Smooth muscle cell (in vitro differentiated cells): ENCODE measurements around the gene ZDHHC9. TPM values are rescaled to one million over a fixed set of nuclear protein-coding genes. Genes with fewer than 3 reads are reported as not detected.

Experiments used
- DNase-seq: peaks from one replicate; lab custom pipeline; 2025; ENCODE audit not compliant: unreplicated experiment; lab: John Stamatoyannopoulos, UW
- H2AFZ ChIP-seq: fragments of 200-600 bp; sonication (generic); 2 replicates; pipeline ENCODE4 v1.6.0; 2016; ENCODE audit warnings: antibody characterized with exemption, low read depth, mild to moderate bottlenecking
- H3F3A ChIP-seq: fragments of 200-600 bp; sonication (generic); 2 replicates; pipeline ENCODE4 v1.6.0; 2017; ENCODE audit warnings: antibody characterized with exemption, low read depth
- H3K27ac ChIP-seq: fragments of 200-600 bp; sonication (generic); 2 replicates; pipeline ENCODE4 v1.5.1; 2016; ENCODE audit warnings: low read depth, mild to moderate bottlenecking
- H3K27me3 ChIP-seq: fragments of 200-600 bp; sonication (generic); 2 replicates; pipeline ENCODE4 v1.6.1; 2016; ENCODE audit warnings: low read depth, mild to moderate bottlenecking
- H3K36me3 ChIP-seq: fragments of 200-600 bp; sonication (generic); 2 replicates; pipeline ENCODE4 v1.5.1; 2016; ENCODE audit warnings: low read depth
- H3K4me1 ChIP-seq: fragments of 200-600 bp; sonication (generic); 2 replicates; pipeline ENCODE4 v1.5.1; 2016; ENCODE audit warnings: low read depth
- H3K4me2 ChIP-seq: fragments of 200-600 bp; sonication (generic); 2 replicates; pipeline ENCODE4 v1.6.0; 2016; ENCODE audit warnings: mild to moderate bottlenecking
- H3K4me3 ChIP-seq: fragments of 200-600 bp; sonication (generic); 2 replicates; pipeline ENCODE4 v1.5.1; 2016; ENCODE audit warnings: mild to moderate bottlenecking
- H3K79me2 ChIP-seq: fragments of 200-600 bp; sonication (generic); 2 replicates; pipeline ENCODE4 v1.6.0; 2016; ENCODE audit warnings: low read depth, mild to moderate bottlenecking
- H3K9ac ChIP-seq: fragments of 200-600 bp; sonication (generic); 2 replicates; pipeline ENCODE4 v1.6.0; 2016; ENCODE audit warnings: low read depth
- H3K9me3 ChIP-seq: fragments of 200-600 bp; sonication (generic); replicated peaks from 2 replicates; pipeline ENCODE4 v1.5.1; 2016; ENCODE audit warnings: low read depth
- H4K20me1 ChIP-seq: fragments of 200-600 bp; sonication (generic); 2 replicates; pipeline ENCODE4 v1.6.0; 2016; ENCODE audit warnings: low read depth
- CTCF ChIP-seq: fragments of 200-600 bp; sonication (generic); IDR thresholded peaks from 2 replicates; pipeline ENCODE4 v1.5.1; 2017; ENCODE audit warnings: borderline replicate concordance, mild to moderate bottlenecking, antibody characterized with exemption; ENCODE audit not compliant: insufficient read depth, poor library complexity, severe bottlenecking
- WGBS: methylation state at CpG from one replicate; pipeline ENCODE4 v1.1.7; 2016; ENCODE audit warnings: low lambda C conversion rate; 5-methylcytosine and 5-hydroxymethylcytosine counted together
- polyA plus RNA-seq: library from polyadenylated mRNA; unstranded; fragments of >200 nt; fragmentation: Nextera tagmentation; extraction: Ambion mirVana; gene quantifications from 2 replicates; pipeline ENCODE4 v1.2.1, GENCODE V29; 2016
- total RNA-seq: library from RNA; depleted of rRNA; stranded (reverse); fragments of >200 nt; gene quantifications from 2 replicates; pipeline ENCODE4 v1.2.3, GENCODE V29; 2014

ZDHHC9 gene
- total and polyA plus RNA-seq, 2 experiments from 2014 or later, result 44.3 to 45.7 TPM

DNA sequence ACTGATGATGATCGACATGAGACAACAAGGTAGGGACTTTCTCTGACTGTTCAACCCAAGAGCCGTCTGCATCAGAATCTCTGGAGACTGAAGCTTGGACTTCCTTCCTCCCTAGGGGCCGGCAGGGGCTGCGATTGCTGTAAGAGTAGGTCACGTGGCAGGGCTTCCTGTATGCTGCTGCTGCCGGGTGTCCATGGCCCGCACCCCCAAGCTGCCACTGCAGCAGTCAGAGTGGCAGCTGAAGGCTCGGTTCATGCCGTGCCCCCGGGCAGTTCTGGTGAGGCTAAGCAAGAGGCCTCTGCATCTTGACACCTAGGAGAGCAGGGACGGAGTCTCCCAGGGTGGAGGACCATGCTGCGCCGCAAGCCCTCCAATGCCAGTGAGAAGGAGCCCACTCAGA, 63.9 kb downstream of the ZDHHC9 start, which contains the start of gene SASH3:
Gene SASH3, plus strand, starts transcription at position 203 of the 400 bp plus-strand sequence. Its CDS starts 149 bp downstream, at position 352.
- Histone ChIP-seq H3K9ac (no peak within 1 kb of the TSS), H3K27me3 (no peaks in the 10 kb centered on the region), H3K79me2 (no peaks in the 10 kb centered on the region), H3F3A (no peaks in the 10 kb centered on the region), H3K36me3 (no peaks in the 10 kb centered on the region), H3K4me3 (no peak within 1 kb of the TSS), H3K9me3 (no peaks in the 10 kb centered on the region), H3K4me1 (no peaks in the 10 kb centered on the region), H2AFZ (no peak within 1 kb of the TSS), H4K20me1 (no peaks in the 10 kb centered on the region), H3K4me2 (no peak within 1 kb of the TSS), H3K27ac (no peak within 1 kb of the TSS)
- TF ChIP-seq CTCF, result no peak
- WGBS, result 92% methylated on average over 13 of the region's 13 CpGs
- DNase-seq, result no peak

GRCh38 chrX:129779086-129779672, 64.5 kb downstream of the ZDHHC9 start:
- Histone ChIP-seq H3K27me3 (no peaks in the 10 kb centered on the region), H2AFZ (no peak overlapping the region), H4K20me1 (no peaks in the 10 kb centered on the region), H3K9me3 (no peaks in the 10 kb centered on the region), H3K27ac (no peak overlapping the region), H3K36me3 (no peaks in the 10 kb centered on the region), H3K4me2 (no peak overlapping the region), H3K9ac (no peak overlapping the region), H3F3A (no peaks in the 10 kb centered on the region), H3K4me3 (no peak overlapping the region), H3K4me1 (no peaks in the 10 kb centered on the region), H3K79me2 (no peaks in the 10 kb centered on the region)
- WGBS, result 85% methylated on average over 7 of the region's 7 CpGs
- no peak for DNase-seq
- TF ChIP-seq CTCF, result no peak

DNA sequence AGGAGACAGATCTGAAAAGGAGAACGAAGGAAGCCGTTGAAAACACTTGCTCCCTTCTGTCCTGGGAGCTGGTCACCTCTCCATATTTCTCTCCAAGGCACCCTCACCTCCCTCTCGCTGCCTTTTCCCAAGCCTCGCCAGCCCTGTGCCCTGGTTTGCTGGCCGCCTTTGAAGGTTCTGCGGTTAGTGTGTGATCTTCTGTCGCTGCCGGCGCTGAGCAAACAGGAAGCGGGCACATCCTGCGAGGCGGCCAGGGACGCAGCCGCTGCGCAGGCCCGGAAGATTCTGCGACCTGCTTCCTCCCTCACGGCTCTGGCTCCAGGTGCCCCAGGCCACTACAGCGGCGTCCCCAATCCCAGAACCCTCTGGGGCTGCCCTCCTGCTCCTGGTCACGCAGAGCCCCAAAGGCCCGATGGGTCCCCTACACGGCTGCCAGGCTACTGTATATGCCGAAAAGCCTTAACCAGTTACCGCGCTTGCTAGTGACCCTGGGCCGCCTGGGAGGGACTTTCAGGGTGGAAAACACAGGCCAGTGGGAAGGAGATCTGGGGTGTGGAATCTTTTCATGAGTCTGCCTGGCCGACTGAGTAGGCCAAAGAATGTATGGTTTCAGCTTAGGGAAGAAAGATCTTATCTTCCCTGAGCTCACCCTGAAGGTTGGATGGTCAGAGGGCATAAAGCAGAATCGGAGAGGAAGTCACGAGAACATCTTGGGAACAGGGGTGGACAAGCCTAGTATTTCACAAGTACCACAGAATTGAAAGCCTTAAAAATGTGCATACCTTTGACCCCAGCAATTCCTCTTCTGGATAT, 66.3 kb downstream of the ZDHHC9 start:
- Histone ChIP-seq H3K27me3 (no peaks in the 10 kb centered on the region), H2AFZ (no peak overlapping the region), H3K27ac (no peak overlapping the region), H3K4me3 (no peak overlapping the region), H3K9me3 (no peaks in the 10 kb centered on the region), H3K4me2 (no peak overlapping the region), H3F3A (no peaks in the 10 kb centered on the region), H3K9ac (no peak overlapping the region), H4K20me1 (no peaks in the 10 kb centered on the region), H3K4me1 (no peaks in the 10 kb centered on the region), H3K36me3 (no peaks in the 10 kb centered on the region), H3K79me2 (no peaks in the 10 kb centered on the region)
- TF ChIP-seq CTCF, result no peak
- DNase-seq, result no peak
- 89% methylated on average over 27 of the region's 30 CpGs for WGBS
